ENCODE results near the gene MAEA. TPM values are rescaled to one million over a fixed set of nuclear protein-coding genes. Genes with fewer than 3 reads are reported as not detected.

The MAEA gene
- total RNA-seq, 2 donors from 2014 or later = 76.0 to 110 TPM

DNA sequence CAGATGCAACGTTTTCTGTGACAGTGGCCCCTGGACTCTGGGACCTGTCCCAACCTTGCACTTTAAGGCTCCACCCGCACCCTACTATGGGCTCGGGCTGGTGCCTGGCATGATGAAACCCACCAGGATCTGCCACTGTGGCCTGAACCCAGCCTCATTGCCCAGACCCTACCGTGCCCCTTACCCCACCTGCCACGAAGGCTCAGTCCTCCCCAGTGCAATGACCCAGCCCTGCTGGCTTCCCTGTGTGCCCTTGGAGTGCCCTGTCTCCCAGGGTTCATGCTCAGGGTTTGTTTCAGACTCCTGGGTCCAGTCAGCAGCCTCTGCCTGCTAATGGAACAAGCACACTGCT is 60.5 kb downstream of the MAEA start:
- Histone ChIP-seq H3K9me3 (no peaks in the 10 kb centered on the region), H3K4me3 (no peak overlapping the region), H3K36me3 (no peaks in the 10 kb centered on the region), H3K27ac (no peak overlapping the region), H3K27me3 (replicated peaks; ENCODE audit: insufficient read depth) (no peaks in the 10 kb centered on the region), H3K4me1 (replicated peaks) (peaks cover 13% of the 10 kb centered on the region)
- TF ChIP-seq POLR2A (IDR thresholded peaks at IDR 0.05) (no peak), POLR2AphosphoS5 (IDR thresholded peaks at IDR 0.05) (no peak)
- TF ChIP-seq, protein P1, sequence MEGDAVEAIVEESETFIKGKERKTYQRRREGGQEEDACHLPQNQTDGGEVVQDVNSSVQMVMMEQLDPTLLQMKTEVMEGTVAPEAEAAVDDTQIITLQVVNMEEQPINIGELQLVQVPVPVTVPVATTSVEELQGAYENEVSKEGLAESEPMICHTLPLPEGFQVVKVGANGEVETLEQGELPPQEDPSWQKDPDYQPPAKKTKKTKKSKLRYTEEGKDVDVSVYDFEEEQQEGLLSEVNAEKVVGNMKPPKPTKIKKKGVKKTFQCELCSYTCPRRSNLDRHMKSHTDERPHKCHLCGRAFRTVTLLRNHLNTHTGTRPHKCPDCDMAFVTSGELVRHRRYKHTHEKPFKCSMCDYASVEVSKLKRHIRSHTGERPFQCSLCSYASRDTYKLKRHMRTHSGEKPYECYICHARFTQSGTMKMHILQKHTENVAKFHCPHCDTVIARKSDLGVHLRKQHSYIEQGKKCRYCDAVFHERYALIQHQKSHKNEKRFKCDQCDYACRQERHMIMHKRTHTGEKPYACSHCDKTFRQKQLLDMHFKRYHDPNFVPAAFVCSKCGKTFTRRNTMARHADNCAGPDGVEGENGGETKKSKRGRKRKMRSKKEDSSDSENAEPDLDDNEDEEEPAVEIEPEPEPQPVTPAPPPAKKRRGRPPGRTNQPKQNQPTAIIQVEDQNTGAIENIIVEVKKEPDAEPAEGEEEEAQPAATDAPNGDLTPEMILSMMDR (IDR thresholded peaks at IDR 0.05) = no peak
- WGBS = 92% methylated on average over 5 of the region's 5 CpGs
- intact Hi-C loops (cut with DNase I) = no loop called here
- DNase-seq (ENCODE audit: low spot score) = no peak

DNA sequence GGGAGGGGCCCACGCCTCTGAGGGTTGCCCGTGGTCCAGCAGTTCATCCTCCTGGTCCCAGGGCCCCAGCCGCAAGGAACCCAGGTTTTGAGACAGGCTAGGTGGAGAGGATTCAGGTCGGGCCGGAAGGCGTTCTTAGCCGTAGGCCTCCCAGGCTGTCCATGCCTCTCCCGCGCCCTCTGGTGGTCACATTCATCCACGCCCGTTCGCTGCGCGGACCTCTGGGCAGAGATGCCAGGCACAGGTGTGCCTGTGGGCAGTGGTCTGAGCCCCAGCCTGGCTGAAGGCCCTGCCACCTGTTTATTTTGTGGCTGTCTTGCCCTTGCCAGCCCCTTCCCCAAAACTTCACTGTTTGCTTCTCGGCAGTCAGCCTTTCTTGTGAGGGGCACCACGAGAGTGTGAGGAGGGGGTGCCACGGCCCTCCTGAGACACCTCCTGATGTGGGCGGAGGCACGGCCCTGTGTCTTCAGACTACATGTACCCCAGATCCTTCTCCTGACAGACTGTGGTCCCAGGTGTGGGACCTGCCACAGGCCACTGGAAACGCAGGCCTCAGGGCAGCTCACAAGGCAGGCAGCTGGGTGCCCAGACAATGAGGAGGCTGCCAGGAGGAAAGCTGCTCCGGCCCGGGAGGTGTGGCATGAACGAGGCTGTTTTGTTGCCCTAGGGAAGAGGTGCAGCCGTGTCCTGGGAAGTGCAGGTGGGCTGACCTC is 62.3 kb downstream of the MAEA start:
- intact Hi-C loops (cut with DNase I) = loop anchor here (2.0 kb wide), 1 partner anchor 221 kb away; no protein-coding TSS in a partner anchor
- WGBS = 32% methylated on average over 23 of the region's 24 CpGs

GRCh38 chr4:1352567-1352900 is 62.8 kb downstream of the MAEA start:
- intact Hi-C loops (cut with DNase I) = loop anchor here (2.0 kb wide), 1 partner anchor 222 kb away; no protein-coding TSS in a partner anchor
- peaks cover 13% of the 10 kb centered on the region for H3K4me1 ChIP-seq (replicated peaks)

More for the DNA sequence above, 62.3 kb downstream of the MAEA start:
- Histone ChIP-seq H3K27ac (no peak overlapping the region), H3K4me3 (no peak overlapping the region), H3K9me3 (no peaks in the 10 kb centered on the region), H3K36me3 (no peaks in the 10 kb centered on the region), H3K4me1 (replicated peaks) (peaks cover 13% of the 10 kb centered on the region), H3K27me3 (replicated peaks; ENCODE audit: insufficient read depth) (no peaks in the 10 kb centered on the region)
- DNase-seq (ENCODE audit: low spot score) = peak; percentile 86
- TF ChIP-seq, protein P1 (IDR thresholded peaks at IDR 0.05) = peak; percentile 87 to 94 (median 92)
- TF ChIP-seq POLR2A (IDR thresholded peaks at IDR 0.05) = no peak
- TF ChIP-seq POLR2AphosphoS5 (IDR thresholded peaks at IDR 0.05) = peak; percentile 75

DNA sequence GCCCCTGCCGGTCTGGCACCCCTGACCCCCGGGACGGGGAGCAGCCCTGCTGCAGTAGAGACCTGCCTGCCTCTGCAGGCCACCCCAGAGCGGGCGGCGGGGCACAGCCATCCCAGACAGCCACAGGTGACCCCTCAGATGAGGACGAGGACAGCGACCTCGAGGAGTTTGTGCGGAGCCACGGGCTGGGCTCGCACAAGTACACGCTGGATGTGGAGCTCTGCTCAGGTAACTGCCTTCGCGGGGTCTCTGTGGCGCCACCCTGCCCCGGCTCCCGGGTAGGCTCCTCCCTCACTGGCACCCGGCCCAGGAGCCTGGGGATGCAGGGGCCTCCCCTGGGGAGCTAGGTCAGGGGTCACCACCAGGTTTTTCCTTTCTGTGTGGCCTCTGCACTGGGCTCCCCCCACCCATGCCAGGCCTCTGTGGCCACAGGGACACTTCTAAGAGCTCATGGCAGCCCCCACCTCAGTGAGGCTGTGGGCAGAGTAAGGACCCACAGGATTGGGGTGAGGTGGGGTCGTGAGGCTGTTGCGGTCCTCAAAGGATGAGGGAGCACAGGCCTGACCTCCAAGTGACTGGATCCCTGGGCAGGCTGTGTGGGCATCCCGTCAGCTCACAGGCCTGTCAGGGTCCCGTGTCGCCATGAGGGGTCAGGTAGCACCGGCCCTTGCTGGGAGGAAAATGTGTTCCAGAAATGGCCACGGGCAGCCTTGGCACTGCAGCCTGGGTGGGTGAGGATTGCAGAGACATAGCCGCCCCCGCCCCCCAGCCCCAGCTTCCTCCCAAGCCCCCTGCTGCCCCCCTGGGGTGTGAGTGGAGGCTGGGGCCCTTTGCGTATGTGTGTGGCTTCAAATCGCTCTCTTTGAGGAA is 63.7 kb downstream of the MAEA start:
- no peak overlapping the region for H3K4me3 ChIP-seq
- H3K9me3 ChIP-seq = no peaks in the 10 kb centered on the region
- H3K36me3 ChIP-seq = peaks cover 0 to 6% of the 10 kb centered on the region in 2 donors
- intact Hi-C loops (cut with DNase I) = loop anchor here (2.0 kb wide), 2 partner anchors 223 to 375 kb away; no protein-coding TSS in a partner anchor
- peaks cover 4% of the 10 kb centered on the region for H3K4me1 ChIP-seq (replicated peaks)
- TF ChIP-seq, protein P1 (IDR thresholded peaks at IDR 0.05) = no peak
- TF ChIP-seq POLR2A (IDR thresholded peaks at IDR 0.05) = no peak
- no peak for TF ChIP-seq POLR2AphosphoS5 (IDR thresholded peaks at IDR 0.05)
- no peak for DNase-seq (ENCODE audit: low spot score)
- H3K27me3 ChIP-seq (replicated peaks; ENCODE audit: insufficient read depth) = no peaks in the 10 kb centered on the region
- H3K27ac ChIP-seq = no peak overlapping the region
- WGBS = 87% methylated on average over 29 of the region's 30 CpGs

More at GRCh38 chr4:1352567-1352900, 62.8 kb downstream of the MAEA start:
- Histone ChIP-seq H3K27me3 (replicated peaks; ENCODE audit: insufficient read depth) (no peaks in the 10 kb centered on the region), H3K36me3 (no peaks in the 10 kb centered on the region), H3K4me3 (no peak overlapping the region), H3K27ac (no peak overlapping the region), H3K9me3 (no peaks in the 10 kb centered on the region)
- WGBS = 87% methylated on average over 12 of the region's 12 CpGs
- DNase-seq (ENCODE audit: low spot score) = no peak
- TF ChIP-seq POLR2A (IDR thresholded peaks at IDR 0.05) = no peak
- TF ChIP-seq, protein P1 (IDR thresholded peaks at IDR 0.05) = no peak
